Adipose tissue (tissue), 3 donors: ENCODE measurements around the gene DSN1. TPM values are rescaled to one million over a fixed set of nuclear protein-coding genes. Genes with fewer than 3 reads are reported as not detected.

ENCODE experiments used
- H3K27ac ChIP-seq: one replicate; pipeline ENCODE4 v1.5.1; 2013; ENCODE audit warnings: low read depth, low read length
- WGBS, 3 donors: extraction: QIAGEN DNeasy Blood & Tissue Kit; methylation state at CpG; one replicate each; pipeline ENCODE4 v1.1.7; 2013; 5-methylcytosine and 5-hydroxymethylcytosine counted together
- polyA plus RNA-seq, 3 donors: library from polyadenylated mRNA; stranded (reverse); fragments of 200-250 nt; gene quantifications; one replicate each; pipeline ENCODE4 v1.2.3, GENCODE V29; 2013
- donor health status: healthy with polysubstance abuse.
- donor health status: Bipolar disorder and iron deficiency.
- donor health status: healthy.

DSN1 gene
- 1 to 10 TPM; 2.7 to 8.2 (median 4.2) TPM for polyA plus RNA-seq

- peak within 1 kb of the TSS; percentile 90 for H3K27ac ChIP-seq
- WGBS, 3 donors: 0 to 1% (median 1%) methylated on average over 54 to 61 of the region's 61 CpGs
Measured at GRCh38 chr20:36773597-36774390, at the start of gene DSN1. TSS of gene DSN1 (minus strand) at chr20:36773763. CDS start at chr20:36771458, 2,305 bp downstream.

- H3K27ac ChIP-seq: no peak overlapping the region
- WGBS, 3 donors: 16 to 67% (median 63%) methylated on average over 5 of the region's 5 CpGs
Measured at GRCh38 chr20:36823121-36823520, 49.6 kb upstream of the DSN1 start.

- no peak overlapping the region for H3K27ac ChIP-seq
- WGBS, 3 donors: 80 to 83% (median 80%) methylated on average over 7 of the region's 7 CpGs
Measured at GRCh38 chr20:36821964-36822437, 48.4 kb upstream of the DSN1 start.

- no peak overlapping the region for H3K27ac ChIP-seq
- 95% methylated on average over 5 of the region's 5 CpGs for WGBS, 3 donors
Measured at GRCh38 chr20:36820928-36821327, 47.4 kb upstream of the DSN1 start.

DNA sequence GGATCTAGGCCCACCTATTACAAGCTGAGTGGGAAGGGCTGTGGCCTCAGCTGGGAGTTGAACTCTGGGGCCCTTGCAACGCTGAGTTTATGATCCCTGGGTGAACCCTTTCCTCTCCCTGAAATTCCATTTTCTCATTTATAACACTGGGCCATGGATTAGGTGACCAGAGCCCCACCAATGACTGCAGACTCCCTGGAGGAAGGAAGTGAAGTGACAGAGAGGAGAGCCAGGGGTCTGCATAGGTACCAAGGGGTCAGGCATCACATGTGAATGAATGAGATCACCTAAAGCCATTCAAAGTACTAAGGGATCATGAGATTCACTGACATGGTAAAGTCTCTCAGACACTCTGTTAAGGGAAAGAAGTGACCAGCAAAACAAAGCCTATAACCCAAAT, 46.5 kb upstream of the DSN1 start:
- WGBS, 3 donors: 33 to 59% (median 38%) methylated on average over 1 of the region's 1 CpG
- H3K27ac ChIP-seq: no peak overlapping the region

- no peak overlapping the region for H3K27ac ChIP-seq
- WGBS, 3 donors: 41 to 51% (median 46%) methylated on average over 5 of the region's 5 CpGs
Measured at GRCh38 chr20:36819659-36820058, 46.1 kb upstream of the DSN1 start.

- 49 to 60% (median 56%) methylated on average over 4 of the region's 4 CpGs for WGBS, 3 donors
Measured at GRCh38 chr20:36818861-36819260, 45.3 kb upstream of the DSN1 start.

GRCh38 chr20:36818185-36818584, 44.6 kb upstream of the DSN1 start:
- H3K27ac ChIP-seq: no peak overlapping the region
- WGBS, 3 donors: 93 to 97% (median 97%) methylated on average over 1 of the region's 1 CpG

More at GRCh38 chr20:36818861-36819260, 45.3 kb upstream of the DSN1 start:
- H3K27ac ChIP-seq: no peak overlapping the region

DNA sequence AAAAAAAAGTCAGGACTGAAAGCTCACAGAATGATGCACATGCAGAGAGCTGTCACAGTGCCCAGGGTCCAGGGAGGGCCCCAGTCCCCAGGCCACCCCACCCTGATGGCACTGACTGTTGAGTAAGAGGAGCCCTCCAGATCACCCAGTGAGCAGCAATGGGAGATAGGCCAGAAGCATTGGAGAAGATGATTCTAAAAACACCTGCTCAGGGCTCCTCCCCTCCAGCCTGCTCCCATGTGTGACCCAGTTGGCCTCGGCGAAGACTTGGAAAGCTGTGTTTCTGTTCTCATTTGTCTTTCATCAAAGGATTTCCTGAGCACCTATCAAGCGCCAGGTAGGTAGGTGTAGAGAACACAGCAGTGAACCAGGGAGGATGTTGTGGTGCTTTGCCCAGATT, 43.9 kb upstream of the DSN1 start:
- no peak overlapping the region for H3K27ac ChIP-seq
- 87 to 92% (median 88%) methylated on average over 3 of the region's 3 CpGs for WGBS, 3 donors

GRCh38 chr20:36815454-36816091, 42.0 kb upstream of the DSN1 start:
- WGBS, 3 donors: 92 to 95% (median 94%) methylated on average over 42 to 49 of the region's 49 CpGs
- H3K27ac ChIP-seq: no peak overlapping the region

- 75 to 88% (median 87%) methylated on average over 14 of the region's 14 CpGs for whole genome bisulfite sequencing, 3 donors
- no peak overlapping the region for H3K27ac ChIP-seq
Measured at GRCh38 chr20:36812594-36813463, 39.3 kb upstream of the DSN1 start.

GRCh38 chr20:36808317-36809257, 35.0 kb upstream of the DSN1 start:
- WGBS, 3 donors: 72 to 76% (median 76%) methylated on average over 19 of the region's 19 CpGs
- H3K27ac ChIP-seq: no peak overlapping the region

DNA sequence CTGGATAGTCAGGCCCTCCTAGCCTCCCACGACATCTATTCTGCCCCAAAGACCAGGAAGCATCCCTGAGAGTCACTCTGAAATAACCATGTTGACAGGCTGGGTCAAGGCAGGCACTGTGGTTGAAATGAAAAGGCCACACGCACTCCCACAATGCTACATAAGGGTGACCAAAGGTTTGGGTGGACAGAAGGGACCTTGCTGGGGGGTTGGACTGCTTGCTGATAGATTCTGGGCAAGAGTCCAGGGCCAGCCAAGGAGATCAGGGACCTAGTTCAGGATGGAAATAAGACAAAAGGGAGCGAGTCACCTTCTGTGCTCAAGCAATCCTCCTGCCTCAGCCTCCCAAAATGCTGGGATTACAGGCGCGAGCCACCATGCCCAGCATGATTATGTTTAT, 32.5 kb upstream of the DSN1 start:
- 95 to 96% (median 95%) methylated on average over 5 of the region's 5 CpGs for whole genome bisulfite sequencing, 3 donors
- no peak overlapping the region for H3K27ac ChIP-seq

DNA sequence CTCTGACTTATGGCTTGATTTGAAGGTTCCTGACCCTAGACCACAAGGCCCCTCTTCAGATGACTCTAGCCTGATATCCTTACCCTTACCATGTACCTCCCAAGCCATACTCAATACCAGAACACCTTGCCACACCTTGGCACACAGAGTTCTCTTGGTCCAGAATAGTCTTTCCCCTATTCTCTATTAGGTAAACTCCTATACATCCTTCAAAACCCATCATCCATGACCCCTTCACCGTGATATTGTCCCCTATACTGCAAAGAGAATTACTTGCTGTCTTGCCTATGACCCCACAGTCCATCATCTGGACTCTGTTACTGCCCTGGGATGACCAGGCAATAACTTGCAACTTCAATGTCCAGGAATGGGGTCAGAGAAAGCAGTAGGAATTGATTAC, 31.8 kb upstream of the DSN1 start:
- WGBS, 3 donors: 95 to 100% (median 97%) methylated on average over 1 of the region's 1 CpG

DNA sequence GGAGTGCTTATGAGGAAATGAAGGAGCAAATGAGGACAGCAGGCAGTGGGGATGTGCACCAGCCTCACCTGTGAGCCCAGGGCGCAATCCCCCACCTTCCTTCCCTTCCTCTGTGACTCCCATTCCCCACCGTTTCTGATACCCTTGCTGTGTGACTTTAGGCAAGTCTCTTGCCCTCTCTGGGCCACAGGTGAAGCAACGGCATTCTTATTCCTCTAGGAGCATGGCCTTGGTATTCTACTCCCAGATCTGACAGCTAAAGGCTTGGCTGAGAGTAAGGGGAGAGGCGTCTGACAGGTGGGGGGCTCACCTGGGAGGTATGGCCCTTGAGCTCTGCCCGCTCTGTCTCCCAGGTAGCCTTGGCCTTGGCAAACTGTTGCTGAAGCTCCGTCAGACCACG, 30.9 kb upstream of the DSN1 start:
- H3K27ac ChIP-seq: no peak overlapping the region
- 84 to 93% (median 92%) methylated on average over 7 of the region's 7 CpGs for WGBS, 3 donors

More for the DNA sequence above, 31.8 kb upstream of the DSN1 start:
- no peak overlapping the region for H3K27ac ChIP-seq

DNA sequence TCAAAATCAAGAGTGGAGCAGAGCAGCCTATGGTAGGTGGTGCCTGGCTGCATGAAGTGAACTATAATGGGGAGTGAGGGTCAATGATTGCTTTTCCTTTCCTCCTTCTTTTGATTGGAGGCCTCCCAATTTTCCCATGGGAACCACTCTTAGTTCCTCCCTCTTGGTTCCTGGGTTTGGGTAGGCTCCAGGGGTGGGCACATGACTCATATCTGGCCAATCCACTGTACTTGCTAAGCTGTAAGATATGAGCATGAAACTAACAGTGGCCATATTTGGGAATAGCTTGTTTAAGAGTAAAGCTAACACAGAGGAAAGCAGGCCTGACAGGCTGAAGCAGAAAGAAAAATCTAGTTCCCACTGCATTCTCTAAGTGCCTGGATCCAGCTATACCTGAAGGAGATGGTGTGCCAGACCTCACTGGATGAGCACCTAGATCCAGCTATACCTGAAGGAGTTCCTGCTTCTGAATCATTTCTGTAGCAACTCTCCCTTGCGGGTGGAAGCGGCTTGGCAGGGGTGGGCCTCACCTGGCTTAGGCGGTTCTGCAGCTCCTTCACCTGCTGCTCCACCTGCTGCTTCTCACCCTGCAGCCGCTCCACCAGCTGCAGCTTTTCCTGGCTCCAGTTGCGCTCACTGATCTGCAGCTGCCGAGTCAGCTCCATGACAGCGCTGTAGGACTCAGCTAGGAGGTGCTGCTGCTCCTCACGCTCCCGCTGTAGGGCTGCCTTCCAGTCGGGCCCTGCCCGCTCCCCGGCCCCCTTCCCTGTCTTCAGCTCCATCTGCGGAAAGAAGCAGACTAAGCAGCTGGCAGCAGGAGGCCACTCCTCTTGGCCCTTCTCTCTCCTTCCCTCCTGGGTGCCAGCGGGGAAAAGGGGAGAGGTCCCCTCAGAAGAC, 29.0 kb upstream of the DSN1 start:
- H3K27ac ChIP-seq: no peak overlapping the region
- 96 to 98% (median 97%) methylated on average over 12 to 14 of the region's 14 CpGs for WGBS, 3 donors

DNA sequence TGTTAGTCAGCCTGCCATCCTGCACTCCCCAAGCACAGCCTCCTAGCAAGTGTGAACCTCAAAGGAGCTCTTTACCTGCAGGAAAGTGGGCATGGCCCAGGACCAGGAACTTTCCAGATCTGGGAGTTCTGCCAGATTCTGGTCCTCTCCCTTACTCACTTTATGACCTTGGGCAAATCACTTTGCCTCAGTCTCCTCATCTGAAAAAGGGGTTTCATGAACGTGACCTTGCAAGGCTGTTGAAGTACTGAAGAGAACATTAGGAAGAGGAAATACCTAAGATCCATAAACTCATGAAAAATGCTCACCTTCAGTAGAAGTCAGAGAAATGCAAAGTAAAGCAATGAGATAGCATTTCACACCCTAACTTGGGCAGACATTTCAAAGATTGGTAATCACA, 26.8 kb upstream of the DSN1 start:
- H3K27ac ChIP-seq: no peak overlapping the region
- 72 to 96% (median 77%) methylated on average over 1 of the region's 1 CpG for WGBS, 3 donors
